ENCODE data around the gene FAM114A1. TPM values are rescaled to one million over a fixed set of nuclear protein-coding genes. Genes with fewer than 3 reads are reported as not detected.

The FAM114A1 gene
- total and polyA plus RNA-seq, 2 of the 8 experiments (the other 6 are each of a cell fraction or from before 2014, with no cell fraction given): 9.5 to 12.0 TPM

- TF ChIP-seq SUZ12 (IDR thresholded peaks at IDR 0.05; ENCODE audit: low read length) (no peak), JUN (IDR thresholded peaks at IDR 0.05; ENCODE audit: low read depth, low read length) (no peak), CHD7 (IDR thresholded peaks at IDR 0.05; ENCODE audit: insufficient replicate concordance, low read length) (no peak), TAF1 (IDR thresholded peaks at IDR 0.05; ENCODE audit: low read depth, low read length) (no peak), ATF3 (IDR thresholded peaks at IDR 0.05; ENCODE audit: insufficient read depth, low read depth, low read length) (no peak)
Measured at GRCh38 chr4:38951598-38951997, 84.0 kb downstream of the FAM114A1 start (continued).

Measured in H1 (cell line).